Measurements from ENCODE around the gene BEND6. TPM values are rescaled to one million over a fixed set of nuclear protein-coding genes. Genes with fewer than 3 reads are reported as not detected.

Gene BEND6
- total and polyA plus RNA-seq, 10 of the 15 experiments (the other 5 are each of a cell fraction or from before 2014, with no cell fraction given): 0.79 to 2.8 (median 1.6) TPM

DNA sequence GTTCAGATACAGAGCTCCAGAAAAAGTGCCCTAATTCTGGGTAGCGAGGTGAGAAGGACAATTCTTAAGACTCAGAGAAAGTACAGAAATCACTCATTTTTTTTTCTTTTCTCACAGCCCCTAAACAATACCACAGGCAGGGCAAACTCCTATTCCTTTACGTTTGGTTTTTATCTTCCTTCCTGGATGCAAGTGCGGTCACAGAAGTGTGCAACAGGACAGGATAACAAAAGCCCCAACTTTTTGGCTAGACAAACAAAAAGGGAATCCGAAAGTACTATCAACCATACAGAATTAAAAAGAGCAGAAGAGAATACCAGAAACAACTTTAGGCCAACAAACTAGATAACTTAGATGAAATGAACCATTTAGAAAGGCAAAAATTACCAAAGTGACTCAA is 18.4 kb upstream of the BEND6 start:
- H3K4me3 ChIP-seq: no peak overlapping the region
- WGBS (ENCODE audit: insufficient coverage, insufficient replicate concordance, low lambda C conversion rate, missing lambda C conversion rate): 62% methylated on average over 4 of the region's 4 CpGs
- no peaks in the 10 kb centered on the region for H4K20me1 ChIP-seq (ENCODE audit: control insufficient read depth, insufficient read depth)
- H2AFZ ChIP-seq (ENCODE audit: control insufficient read depth, low read depth, low read length): no peak overlapping the region; the same call in none of the 2 replicates
- no peak for ATAC-seq
- H3K36me3 ChIP-seq (ENCODE audit: control insufficient read depth in 2 of 2, insufficient read depth in 2 of 2, low read length in 1 of 2): no peaks in the 10 kb centered on the region
- ChIA-PET CTCF (interaction anchor here (0.6 to 2.4 kb wide), 5 partner anchors 12 to 330 kb away, joined by 3 to 7 read pairs (median 3); no protein-coding TSS in a partner anchor), SMC1A (ENCODE audit: uncharacterized antibody, unreplicated experiment) (interaction anchor here (0.7 to 1.8 kb wide), 3 partner anchors 17 to 32 kb away, joined by 3 read pairs; no protein-coding TSS in a partner anchor), RAD21 (ENCODE audit: unreplicated experiment) (interaction anchor here (1.9 kb wide), 1 partner anchor 32 kb away, joined by 5 read pairs; no protein-coding TSS in a partner anchor), POLR2A (interaction anchor here (1.0 kb wide), 1 partner anchor 11 kb away, joined by 3 read pairs; no protein-coding TSS in a partner anchor)
- no peak for DNase-seq (ENCODE audit: low read depth, low spot score)
- H3K9ac ChIP-seq (ENCODE audit: control insufficient read depth, insufficient read depth, low read length): no peak overlapping the region
- H3K27me3 ChIP-seq (replicated peaks in 1 of 2; ENCODE audit: control insufficient read depth in 2 of 2, insufficient read depth in 2 of 2, low read length in 1 of 2): no peaks in the 10 kb centered on the region
- in situ Hi-C loops (cut with MboI) (no loop called here), intact Hi-C loops (cut with micrococcal nuclease; ENCODE audit: unreplicated experiment) (no loop called here)
- peaks cover 4% of the 10 kb centered on the region; the same call in 1 of the 2 replicates for H3K4me1 ChIP-seq (ENCODE audit: control insufficient read depth, insufficient read depth, low read length)
- BruUV-seq (replicated peaks): no TSS peak
- no peak overlapping the region for H3K27ac ChIP-seq (ENCODE audit: control insufficient read depth, insufficient read depth)
- H3K9me3 ChIP-seq (replicated peaks; ENCODE audit: control insufficient read depth, insufficient read depth, low read length): peaks cover 4% of the 10 kb centered on the region; the same call in 2 of the 3 replicates
- no peaks in the 10 kb centered on the region for H3K79me2 ChIP-seq (ENCODE audit: control insufficient read depth, insufficient read depth, low read length)
- no peak overlapping the region for H3K4me2 ChIP-seq (ENCODE audit: control insufficient read depth, insufficient read depth)
- FAIRE-seq: no peak
- TF ChIP-seq CEBPB (IDR thresholded peaks at IDR 0.05; ENCODE audit: borderline replicate concordance in 1 of 2, low read depth in 2 of 2, low read length in 2 of 2): no peak
- TF ChIP-seq, protein P1, sequence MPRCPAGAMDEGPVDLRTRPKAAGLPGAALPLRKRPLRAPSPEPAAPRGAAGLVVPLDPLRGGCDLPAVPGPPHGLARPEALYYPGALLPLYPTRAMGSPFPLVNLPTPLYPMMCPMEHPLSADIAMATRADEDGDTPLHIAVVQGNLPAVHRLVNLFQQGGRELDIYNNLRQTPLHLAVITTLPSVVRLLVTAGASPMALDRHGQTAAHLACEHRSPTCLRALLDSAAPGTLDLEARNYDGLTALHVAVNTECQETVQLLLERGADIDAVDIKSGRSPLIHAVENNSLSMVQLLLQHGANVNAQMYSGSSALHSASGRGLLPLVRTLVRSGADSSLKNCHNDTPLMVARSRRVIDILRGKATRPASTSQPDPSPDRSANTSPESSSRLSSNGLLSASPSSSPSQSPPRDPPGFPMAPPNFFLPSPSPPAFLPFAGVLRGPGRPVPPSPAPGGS (IDR thresholded peaks at IDR 0.05; ENCODE audit: borderline replicate concordance, insufficient read depth, low read depth, low read length, poor library complexity, severe bottlenecking): no peak
- no peak for TF ChIP-seq NBN (IDR thresholded peaks at IDR 0.05)
- no peak for TF ChIP-seq EGR1 (IDR thresholded peaks at IDR 0.05; ENCODE audit: borderline replicate concordance in 1 of 2, low read depth in 2 of 2, low read length in 2 of 2)
- no peak for TF ChIP-seq SP1 (IDR thresholded peaks at IDR 0.05; ENCODE audit: low read depth, low read length)
- TF ChIP-seq NFYB (IDR thresholded peaks at IDR 0.05; ENCODE audit: insufficient read depth, low read depth, low read length): no peak
- TF ChIP-seq, protein P2, sequence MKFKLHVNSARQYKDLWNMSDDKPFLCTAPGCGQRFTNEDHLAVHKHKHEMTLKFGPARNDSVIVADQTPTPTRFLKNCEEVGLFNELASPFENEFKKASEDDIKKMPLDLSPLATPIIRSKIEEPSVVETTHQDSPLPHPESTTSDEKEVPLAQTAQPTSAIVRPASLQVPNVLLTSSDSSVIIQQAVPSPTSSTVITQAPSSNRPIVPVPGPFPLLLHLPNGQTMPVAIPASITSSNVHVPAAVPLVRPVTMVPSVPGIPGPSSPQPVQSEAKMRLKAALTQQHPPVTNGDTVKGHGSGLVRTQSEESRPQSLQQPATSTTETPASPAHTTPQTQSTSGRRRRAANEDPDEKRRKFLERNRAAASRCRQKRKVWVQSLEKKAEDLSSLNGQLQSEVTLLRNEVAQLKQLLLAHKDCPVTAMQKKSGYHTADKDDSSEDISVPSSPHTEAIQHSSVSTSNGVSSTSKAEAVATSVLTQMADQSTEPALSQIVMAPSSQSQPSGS (IDR thresholded peaks at IDR 0.05; ENCODE audit: low read length): no peak
- no peak for TF ChIP-seq EP300 (IDR thresholded peaks at IDR 0.05; ENCODE audit: borderline replicate concordance in 1 of 2, control insufficient read depth in 1 of 2, low read depth in 2 of 2, low read length in 2 of 2)
- TF ChIP-seq RUNX3 (IDR thresholded peaks at IDR 0.05; ENCODE audit: low read length): no peak
- TF ChIP-seq SPI1 (IDR thresholded peaks at IDR 0.05; ENCODE audit: borderline replicate concordance, insufficient read depth, low read depth, low read length): no peak
- TF ChIP-seq ETV6 (conservative IDR thresholded peaks at IDR 0.05 in 1 of 2, IDR thresholded peaks at IDR 0.05 in 1 of 2; ENCODE audit: borderline replicate concordance in 1 of 2, low read depth in 1 of 2): no peak
- TF ChIP-seq PML (IDR thresholded peaks at IDR 0.05; ENCODE audit: low read length): no peak
- TF ChIP-seq NR2C2 (IDR thresholded peaks at IDR 0.05; ENCODE audit: borderline replicate concordance, control insufficient read depth, insufficient read length, low read depth): no peak
- no peak for TF ChIP-seq ZBTB33 (IDR thresholded peaks at IDR 0.05)
- TF ChIP-seq SRF (IDR thresholded peaks at IDR 0.05; ENCODE audit: low read depth in 2 of 2, low read length in 2 of 2): no peak
- no peak for TF ChIP-seq HCFC1 (IDR thresholded peaks at IDR 0.05; ENCODE audit: low read length)
- no peak for TF ChIP-seq MYC (IDR thresholded peaks at IDR 0.05; ENCODE audit: insufficient read depth, insufficient read length, insufficient replicate concordance, low read length, severe bottlenecking)
- TF ChIP-seq GABPA (IDR thresholded peaks at IDR 0.05; ENCODE audit: low read depth): no peak
